OCI-LY7 (cell line): ENCODE results near the gene TYW1B. TPM values are rescaled to one million over a fixed set of nuclear protein-coding genes. Genes with fewer than 3 reads are reported as not detected.
"Not testable (repeated sequence)": the region's sequence is repeated elsewhere in the genome, so short reads cannot be mapped to it uniquely, and the experiment has no call there.

Source experiments
- BruUV-seq: library from RNA; stranded (reverse); fragments of 400-500 nt; replicated peaks from 2 replicates; lab custom pipeline; 2021; lab: Mats Ljungman, UMichigan
- CTCF ChIA-PET: fragments of 300-600 bp; sonication (Branson Sonifier 250); formaldehyde crosslinking; loops from one replicate; lab custom pipeline; 2022; ENCODE audit warnings: antibody characterized with exemption; ENCODE audit not compliant: unreplicated experiment; lab: Charles Lee
- POLR2A ChIA-PET: fragments of 300-600 bp; sonication (Branson Sonifier 250); formaldehyde crosslinking; loops from one replicate; lab custom pipeline; 2022; ENCODE audit warnings: antibody characterized with exemption; lab: Charles Lee
- DNase-seq: peaks from one replicate; pipeline ENCODE4 v3.0.0-alpha.2; 2015; ENCODE audit warnings: low spot score
- H2AFZ ChIP-seq: fragments of 200-600 bp; sonication (generic), shearing (Covaris generic); 2 replicates; pipeline ENCODE4 v1.6.1; 2014; ENCODE audit warnings: mild to moderate bottlenecking, antibody characterized with exemption, low read length, moderate library complexity
- H3K27ac ChIP-seq: fragments of 200-600 bp; sonication (generic); 2 replicates; pipeline ENCODE4 v1.5.1; 2014; ENCODE audit warnings: mixed run types, low read depth, mild to moderate bottlenecking, moderate library complexity, low read length, inconsistent platforms; ENCODE audit not compliant: poor library complexity, severe bottlenecking
- H3K36me3 ChIP-seq: fragments of 200-600 bp; sonication (generic); 2 replicates; pipeline ENCODE4 v1.6.1; 2014; ENCODE audit warnings: mild to moderate bottlenecking, antibody characterized with exemption, low read length, moderate library complexity, mixed read lengths; ENCODE audit not compliant: insufficient read depth
- H3K4me1 ChIP-seq: fragments of 200-600 bp; sonication (generic); 2 replicates; pipeline ENCODE4 v1.5.1; 2014; ENCODE audit warnings: mild to moderate bottlenecking, low read length; ENCODE audit not compliant: insufficient read depth, poor library complexity, severe bottlenecking
- H3K4me2 ChIP-seq: fragments of 200-600 bp; sonication (generic); 2 replicates; pipeline ENCODE4 v1.6.1; 2014; ENCODE audit warnings: mild to moderate bottlenecking, low read length
- H3K4me3 ChIP-seq: fragments of 200-600 bp; sonication (generic); 2 replicates; pipeline ENCODE4 v1.5.1; 2014; ENCODE audit warnings: mild to moderate bottlenecking, low read depth, low read length; ENCODE audit not compliant: poor library complexity, severe bottlenecking
- H3K79me2 ChIP-seq: fragments of 200-600 bp; sonication (generic); 2 replicates; pipeline ENCODE4 v1.6.1; 2016; ENCODE audit warnings: low read depth, mild to moderate bottlenecking, low read length, moderate library complexity, mixed read lengths; ENCODE audit not compliant: insufficient read depth
- H3K9me2 ChIP-seq: fragments of 200-600 bp; sonication (generic); 2 replicates; pipeline ENCODE4 v1.6.1; 2016; ENCODE audit warnings: mild to moderate bottlenecking, low read length, mixed read lengths; ENCODE audit not compliant: insufficient read depth
- H3K9me3 ChIP-seq: fragments of 200-600 bp; sonication (generic); 2 replicates; pipeline ENCODE4 v1.6.1; 2014; ENCODE audit warnings: mild to moderate bottlenecking, mixed run types, low read length, mixed read lengths
- H4K20me1 ChIP-seq: fragments of 200-600 bp; sonication (generic); 2 replicates; pipeline ENCODE4 v1.6.1; 2014; ENCODE audit warnings: mild to moderate bottlenecking, antibody characterized with exemption, low read length, moderate library complexity, mixed read lengths; ENCODE audit not compliant: insufficient read depth
- EZH2phosphoT487 ChIP-seq: fragments of 200-600 bp; sonication (generic); IDR thresholded peaks from 2 replicates; pipeline ENCODE4 v1.6.1; 2018; ENCODE audit warnings: low read depth, borderline replicate concordance, mild to moderate bottlenecking, mixed run types, antibody characterized with exemption, low read length, moderate library complexity, mixed read lengths
- intact Hi-C: fragments of 100-400 bp; cut with micrococcal nuclease; formaldehyde crosslinking; loops from one replicate; pipeline ENCODE4 v1.10.0; 2022; ENCODE audit not compliant: unreplicated experiment
- total RNA-seq, 2 experiments: library from RNA; depleted of rRNA in 1 of 2; stranded (reverse); fragments of >200 nt in 1 of 2; shearing (Covaris generic) in 1 of 2; gene quantifications; 2 replicates each; pipeline ENCODE4 v1.2.3, GENCODE V29; 2014 to 2022
- TF ChIP-seq, protein P1 (sequence below): fragments of 200-600 bp; sonication (generic); conservative IDR thresholded peaks from 2 replicates; pipeline ENCODE4 v1.5.1; 2014; ENCODE audit warnings: mild to moderate bottlenecking, antibody characterized with exemption, low read length, moderate library complexity, mixed read lengths

The TYW1B gene
- total RNA-seq, 2 experiments from 2014 or later, result 5.1 to 7.2 TPM

DNA sequence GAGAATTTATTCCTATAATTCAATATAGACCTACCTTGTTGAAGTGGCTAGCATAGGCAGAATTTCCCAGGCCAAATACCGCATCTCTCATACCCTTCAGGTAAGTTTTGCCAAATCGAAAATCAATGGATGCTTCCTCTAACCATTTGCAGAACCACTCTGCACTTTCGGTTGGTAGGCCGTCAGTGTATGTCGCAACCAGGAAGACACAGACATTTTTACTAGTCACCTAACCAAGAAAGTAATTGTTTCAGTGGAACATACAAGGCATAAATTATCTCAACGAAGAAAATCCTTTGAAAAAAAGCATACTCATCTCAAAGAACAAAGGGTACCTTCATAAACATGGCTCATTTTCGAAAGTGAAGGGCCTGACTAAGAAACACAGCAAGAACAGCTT lies 17.6 kb downstream of the TYW1B start:
- not testable (repeated sequence) for BruUV-seq, H3K4me3 ChIP-seq, DNase-seq

DNA sequence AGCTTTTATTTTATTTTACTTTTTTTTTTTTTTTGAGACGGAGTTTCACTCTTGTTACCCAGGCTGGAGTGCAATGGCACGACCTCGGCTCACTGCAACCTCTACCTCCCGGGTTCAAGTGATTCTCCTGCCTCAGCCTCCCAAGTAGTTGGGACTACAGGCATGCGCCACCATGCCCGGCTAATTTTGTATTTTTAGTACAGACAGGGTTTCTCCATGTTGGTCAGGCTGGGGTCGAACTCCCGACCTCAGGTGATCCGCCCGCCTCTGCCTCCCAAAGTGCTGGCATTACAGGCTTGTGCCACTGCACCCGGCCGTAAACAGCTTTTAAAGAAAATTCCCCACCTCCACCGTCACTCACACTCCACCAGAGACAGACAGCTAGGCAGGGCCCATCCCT lies 19.5 kb downstream of the TYW1B start:
- H3K27ac ChIP-seq, BruUV-seq, POLR2A ChIA-PET, H3K4me2 ChIP-seq, intact Hi-C loops, H3K9me3 ChIP-seq, H2AFZ ChIP-seq, H3K9me2 ChIP-seq, CTCF ChIA-PET, DNase-seq, H4K20me1 ChIP-seq, H3K79me2 ChIP-seq, H3K4me1 ChIP-seq, H3K4me3 ChIP-seq: not testable (repeated sequence)
- H3K36me3 ChIP-seq, result peaks cover 16% of the 10 kb centered on the region

More for the DNA sequence above, 17.6 kb downstream of the TYW1B start:
- H3K9me3 ChIP-seq, POLR2A ChIA-PET, CTCF ChIA-PET, intact Hi-C loops, H3K9me2 ChIP-seq, H3K4me2 ChIP-seq, H3K79me2 ChIP-seq, H3K27ac ChIP-seq, H3K4me1 ChIP-seq, H2AFZ ChIP-seq, H4K20me1 ChIP-seq: not testable (repeated sequence)
- H3K36me3 ChIP-seq, result peaks cover 16% of the 10 kb centered on the region

DNA sequence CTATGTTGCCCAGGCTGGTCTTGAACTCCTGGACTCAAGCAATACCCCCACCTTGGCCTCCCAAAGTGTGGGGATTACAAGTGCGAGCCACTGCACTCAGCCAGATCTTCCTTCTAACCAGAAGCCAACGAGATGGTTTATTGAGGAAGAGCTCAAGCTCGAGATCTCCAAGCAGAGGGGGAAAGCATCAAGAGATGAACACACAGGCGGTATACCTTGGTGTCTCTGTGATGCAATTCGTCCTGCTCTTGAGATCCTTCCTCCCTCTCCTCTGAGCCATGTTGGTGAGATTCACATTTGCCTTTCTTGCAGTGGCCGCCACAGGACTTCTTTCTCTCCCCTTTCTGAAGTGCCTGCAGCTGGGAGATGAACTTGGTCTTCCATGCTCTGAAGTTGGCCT lies 21.1 kb downstream of the TYW1B start:
- H3K36me3 ChIP-seq, result peaks cover 14% of the 10 kb centered on the region
- H3K27ac ChIP-seq, intact Hi-C loops, H4K20me1 ChIP-seq, H3K79me2 ChIP-seq, CTCF ChIA-PET, BruUV-seq, H3K4me3 ChIP-seq, H3K9me2 ChIP-seq, H3K4me2 ChIP-seq, H3K4me1 ChIP-seq, DNase-seq, H3K9me3 ChIP-seq, POLR2A ChIA-PET, H2AFZ ChIP-seq: not testable (repeated sequence)

DNA sequence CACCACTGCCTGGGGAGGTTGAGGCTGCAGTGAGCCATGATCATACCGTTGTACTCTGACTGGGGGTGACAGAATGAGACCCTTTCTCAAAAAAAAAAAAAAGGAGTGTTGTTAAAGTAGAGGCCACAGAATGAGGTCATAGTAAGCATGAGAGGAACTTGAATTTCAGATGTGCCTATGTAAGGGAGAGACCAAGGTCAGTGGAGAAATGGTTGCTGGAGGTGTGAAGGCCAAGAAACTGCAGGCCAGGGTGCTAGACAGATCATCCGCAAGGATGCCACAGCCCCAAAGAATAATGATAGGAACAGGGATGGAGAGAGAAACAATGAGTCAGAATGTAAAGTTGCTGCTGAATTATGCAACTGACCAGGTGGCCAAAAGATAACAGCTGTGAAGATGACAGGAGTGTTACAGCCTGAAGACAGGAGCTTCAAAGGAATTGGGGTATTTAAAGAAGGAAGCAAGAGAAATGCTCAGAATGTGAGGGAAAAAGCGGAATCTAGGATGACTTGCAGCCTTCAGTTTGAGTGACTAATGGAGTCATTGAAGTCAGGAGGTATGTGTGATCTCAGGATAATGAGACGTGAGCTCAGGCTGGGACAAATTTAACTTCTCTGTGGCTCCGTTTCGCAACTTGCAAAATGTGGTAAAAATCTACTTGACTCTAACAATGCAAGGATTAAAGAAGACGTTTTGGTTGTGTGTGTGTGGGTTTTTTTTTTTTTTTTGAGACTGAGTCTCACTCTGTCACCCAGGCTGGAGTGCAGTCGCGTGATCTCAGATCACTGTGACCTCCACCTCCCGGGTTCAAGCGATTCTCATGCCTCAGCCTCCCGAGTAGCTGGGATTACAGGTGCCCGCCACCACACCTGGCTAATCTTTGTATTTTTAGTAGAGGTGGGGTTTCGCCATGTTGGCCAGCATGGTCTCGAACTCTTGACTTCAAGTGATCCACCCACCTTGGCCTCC lies 22.2 kb downstream of the TYW1B start:
- intact Hi-C loops, result no loop called here
- no peak overlapping the region for H2AFZ ChIP-seq
- H3K4me2 ChIP-seq, result no peak overlapping the region
- POLR2A ChIA-PET, result interaction anchor here (0.7 kb wide), 1 partner anchor 575 kb away, joined by 3 read pairs; no protein-coding TSS in a partner anchor
- H3K36me3 ChIP-seq, result peaks cover 16% of the 10 kb centered on the region
- no peaks in the 10 kb centered on the region for H3K79me2 ChIP-seq
- H3K4me3 ChIP-seq, result no peak overlapping the region
- no peaks in the 10 kb centered on the region for H3K9me3 ChIP-seq
- no peaks in the 10 kb centered on the region for H3K4me1 ChIP-seq
- H3K27ac ChIP-seq, result no peak overlapping the region
- CTCF ChIA-PET, result no interaction called here
- TF ChIP-seq, protein P1, sequence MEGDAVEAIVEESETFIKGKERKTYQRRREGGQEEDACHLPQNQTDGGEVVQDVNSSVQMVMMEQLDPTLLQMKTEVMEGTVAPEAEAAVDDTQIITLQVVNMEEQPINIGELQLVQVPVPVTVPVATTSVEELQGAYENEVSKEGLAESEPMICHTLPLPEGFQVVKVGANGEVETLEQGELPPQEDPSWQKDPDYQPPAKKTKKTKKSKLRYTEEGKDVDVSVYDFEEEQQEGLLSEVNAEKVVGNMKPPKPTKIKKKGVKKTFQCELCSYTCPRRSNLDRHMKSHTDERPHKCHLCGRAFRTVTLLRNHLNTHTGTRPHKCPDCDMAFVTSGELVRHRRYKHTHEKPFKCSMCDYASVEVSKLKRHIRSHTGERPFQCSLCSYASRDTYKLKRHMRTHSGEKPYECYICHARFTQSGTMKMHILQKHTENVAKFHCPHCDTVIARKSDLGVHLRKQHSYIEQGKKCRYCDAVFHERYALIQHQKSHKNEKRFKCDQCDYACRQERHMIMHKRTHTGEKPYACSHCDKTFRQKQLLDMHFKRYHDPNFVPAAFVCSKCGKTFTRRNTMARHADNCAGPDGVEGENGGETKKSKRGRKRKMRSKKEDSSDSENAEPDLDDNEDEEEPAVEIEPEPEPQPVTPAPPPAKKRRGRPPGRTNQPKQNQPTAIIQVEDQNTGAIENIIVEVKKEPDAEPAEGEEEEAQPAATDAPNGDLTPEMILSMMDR, result no peak
- TF ChIP-seq EZH2phosphoT487, result no peak
- no peaks in the 10 kb centered on the region for H3K9me2 ChIP-seq
- DNase-seq, result no peak
- H4K20me1 ChIP-seq, result no peaks in the 10 kb centered on the region
- BruUV-seq, result no TSS peak

DNA sequence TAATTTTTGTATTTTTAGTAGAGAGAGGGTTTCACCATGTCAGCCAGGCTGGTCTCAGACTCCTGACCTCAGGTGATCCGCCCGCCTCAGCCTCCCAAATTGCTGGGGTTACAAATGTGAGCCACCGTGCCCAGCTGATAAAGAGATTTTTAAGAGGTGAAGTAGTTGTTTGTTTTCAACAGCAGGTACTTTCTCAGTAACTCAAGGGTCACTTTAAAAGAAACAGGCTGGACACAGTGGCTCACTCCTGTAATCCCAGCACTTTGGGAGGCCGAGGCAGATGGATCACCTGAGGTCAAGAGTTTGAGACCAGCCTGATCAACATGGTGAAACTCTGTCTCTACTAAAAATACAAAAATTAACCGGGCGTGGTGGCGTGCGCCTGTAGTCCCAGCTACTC lies 24.2 kb downstream of the TYW1B start:
- POLR2A ChIA-PET, result interaction anchor here (0.6 kb wide), 1 partner anchor 19 kb away, joined by 6 read pairs; no protein-coding TSS in a partner anchor
- H3K4me2 ChIP-seq, CTCF ChIA-PET, H3K27ac ChIP-seq, intact Hi-C loops, H3K79me2 ChIP-seq, DNase-seq, H4K20me1 ChIP-seq, H3K9me2 ChIP-seq, H3K4me1 ChIP-seq, H3K4me3 ChIP-seq, H2AFZ ChIP-seq, H3K9me3 ChIP-seq, BruUV-seq: not testable (repeated sequence)
- peaks cover 16% of the 10 kb centered on the region for H3K36me3 ChIP-seq
